Right atrium auricular region (tissue), 2 donors: Measurements from ENCODE around the gene KDM2B. TPM values are rescaled to one million over a fixed set of nuclear protein-coding genes. Genes with fewer than 3 reads are reported as not detected.

Experiments used
- DNase-seq: peaks from one replicate; pipeline ENCODE4 v3.0.0-alpha.2; 2019; ENCODE audit warnings: low spot score
- H3K27ac ChIP-seq, 2 donors: fragments of 200-600 bp; sonication (generic); 1 replicate in 1 of 2; 2 replicates in 1 of 2; pipeline ENCODE4 v1.5.1; 2016 to 2019
- H3K27me3 ChIP-seq, 2 donors: fragments of 200-600 bp; sonication (generic); one replicate each; pipeline versions ENCODE4 v1.5.1 to v1.6.0; 2017 to 2019
- H3K36me3 ChIP-seq: fragments of 200-600 bp; sonication (generic); one replicate; pipeline ENCODE4 v1.5.1; 2016
- H3K4me1 ChIP-seq, 2 donors: fragments of 200-600 bp; sonication (generic); one replicate each; pipeline versions ENCODE4 v1.5.1 to v1.6.0; 2017 to 2019
- H3K4me3 ChIP-seq, 2 donors: fragments of 200-600 bp; sonication (generic); 1 replicate in 1 of 2; 2 replicates in 1 of 2; pipeline ENCODE4 v1.5.1; 2017 to 2019; ENCODE audit warnings: mild to moderate bottlenecking in 1 of 2, moderate library complexity in 1 of 2
- H3K9me3 ChIP-seq, 2 donors: fragments of 200-600 bp; sonication (generic); one replicate each; pipeline ENCODE4 v1.5.1; 2019
- total RNA-seq, 2 donors: library from RNA; depleted of rRNA; stranded (reverse); fragments of >200 nt; gene quantifications; one replicate each; pipeline ENCODE4 v1.1.0, GENCODE V29; 2016
- TF ChIP-seq, protein P1 (sequence below), 2 donors: fragments of 200-600 bp; sonication (generic); IDR thresholded peaks; one replicate each; pipeline ENCODE4 v1.5.1; 2019; ENCODE audit warnings: antibody characterized with exemption in 2 of 2

The KDM2B gene
- total RNA-seq, 2 donors from 2014 or later = 9.5 to 10.8 TPM

DNA sequence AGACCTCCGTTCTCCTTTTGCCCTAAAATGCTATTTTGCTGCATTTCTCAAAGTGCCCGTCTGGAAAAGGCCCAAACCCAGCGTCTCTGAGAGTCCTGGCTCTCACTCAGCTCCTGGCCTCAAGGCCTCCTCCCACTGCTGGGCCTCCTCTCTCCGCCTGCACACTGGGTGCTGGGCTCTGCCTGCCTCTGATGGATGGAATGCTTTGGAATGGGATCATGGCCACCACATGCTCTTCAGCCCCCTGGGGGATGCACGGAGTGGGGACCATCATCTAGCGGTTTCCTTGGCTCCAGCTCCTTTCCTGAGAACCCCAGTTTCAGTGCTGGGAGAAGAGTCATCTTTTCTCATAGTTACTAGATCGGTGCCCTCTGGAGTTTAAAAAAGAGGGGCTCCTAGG, 65.2 kb downstream of the KDM2B start:
- no peaks in the 10 kb centered on the region for H3K36me3 ChIP-seq

DNA sequence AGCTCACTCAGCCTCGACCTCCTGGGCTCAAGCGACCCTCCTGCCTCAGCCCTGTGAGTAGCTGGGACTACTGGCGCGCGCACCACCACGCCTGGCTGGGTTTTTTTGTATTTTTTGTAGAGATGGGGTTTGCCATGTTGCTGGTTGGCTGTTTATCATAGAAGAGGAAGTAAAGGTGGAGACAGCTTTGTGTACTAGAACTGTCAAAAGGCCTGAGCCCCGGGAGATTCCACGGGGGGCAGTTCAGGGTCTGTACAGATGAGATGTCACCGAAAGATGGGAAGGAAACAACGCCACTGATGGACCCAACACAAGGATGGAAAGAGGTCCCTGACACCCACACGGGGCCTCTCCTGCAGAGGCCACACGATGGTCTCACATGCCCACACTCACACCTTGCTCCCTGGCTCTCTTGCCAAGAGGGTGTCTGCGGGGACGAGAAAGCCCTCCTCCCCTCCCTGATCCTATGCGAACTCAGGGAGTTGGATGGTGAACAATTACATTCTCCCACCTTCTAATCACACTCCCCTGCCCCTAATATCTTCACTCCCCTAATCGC, 66.6 kb downstream of the KDM2B start:
- Histone ChIP-seq H3K4me1 (no peaks in the 10 kb centered on the region), H3K4me3 (no peak overlapping the region), H3K27me3 (no peaks in the 10 kb centered on the region), H3K36me3 (peaks cover 6% of the 10 kb centered on the region), H3K9me3 (no peaks in the 10 kb centered on the region), H3K27ac (no peak overlapping the region)
- TF ChIP-seq, protein P1, sequence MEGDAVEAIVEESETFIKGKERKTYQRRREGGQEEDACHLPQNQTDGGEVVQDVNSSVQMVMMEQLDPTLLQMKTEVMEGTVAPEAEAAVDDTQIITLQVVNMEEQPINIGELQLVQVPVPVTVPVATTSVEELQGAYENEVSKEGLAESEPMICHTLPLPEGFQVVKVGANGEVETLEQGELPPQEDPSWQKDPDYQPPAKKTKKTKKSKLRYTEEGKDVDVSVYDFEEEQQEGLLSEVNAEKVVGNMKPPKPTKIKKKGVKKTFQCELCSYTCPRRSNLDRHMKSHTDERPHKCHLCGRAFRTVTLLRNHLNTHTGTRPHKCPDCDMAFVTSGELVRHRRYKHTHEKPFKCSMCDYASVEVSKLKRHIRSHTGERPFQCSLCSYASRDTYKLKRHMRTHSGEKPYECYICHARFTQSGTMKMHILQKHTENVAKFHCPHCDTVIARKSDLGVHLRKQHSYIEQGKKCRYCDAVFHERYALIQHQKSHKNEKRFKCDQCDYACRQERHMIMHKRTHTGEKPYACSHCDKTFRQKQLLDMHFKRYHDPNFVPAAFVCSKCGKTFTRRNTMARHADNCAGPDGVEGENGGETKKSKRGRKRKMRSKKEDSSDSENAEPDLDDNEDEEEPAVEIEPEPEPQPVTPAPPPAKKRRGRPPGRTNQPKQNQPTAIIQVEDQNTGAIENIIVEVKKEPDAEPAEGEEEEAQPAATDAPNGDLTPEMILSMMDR (IDR thresholded peaks at IDR 0.05) = no peak
- DNase-seq = no peak

More for the DNA sequence above, 65.2 kb downstream of the KDM2B start:
- H3K27ac ChIP-seq = no peak overlapping the region
- no peaks in the 10 kb centered on the region for H3K27me3 ChIP-seq
- no peaks in the 10 kb centered on the region for H3K9me3 ChIP-seq
- peaks cover 0 to 2% of the 10 kb centered on the region in 2 donors for H3K4me1 ChIP-seq
- no peak overlapping the region for H3K4me3 ChIP-seq
- no peak for DNase-seq
- TF ChIP-seq, protein P1 (IDR thresholded peaks at IDR 0.05) = no peak

DNA sequence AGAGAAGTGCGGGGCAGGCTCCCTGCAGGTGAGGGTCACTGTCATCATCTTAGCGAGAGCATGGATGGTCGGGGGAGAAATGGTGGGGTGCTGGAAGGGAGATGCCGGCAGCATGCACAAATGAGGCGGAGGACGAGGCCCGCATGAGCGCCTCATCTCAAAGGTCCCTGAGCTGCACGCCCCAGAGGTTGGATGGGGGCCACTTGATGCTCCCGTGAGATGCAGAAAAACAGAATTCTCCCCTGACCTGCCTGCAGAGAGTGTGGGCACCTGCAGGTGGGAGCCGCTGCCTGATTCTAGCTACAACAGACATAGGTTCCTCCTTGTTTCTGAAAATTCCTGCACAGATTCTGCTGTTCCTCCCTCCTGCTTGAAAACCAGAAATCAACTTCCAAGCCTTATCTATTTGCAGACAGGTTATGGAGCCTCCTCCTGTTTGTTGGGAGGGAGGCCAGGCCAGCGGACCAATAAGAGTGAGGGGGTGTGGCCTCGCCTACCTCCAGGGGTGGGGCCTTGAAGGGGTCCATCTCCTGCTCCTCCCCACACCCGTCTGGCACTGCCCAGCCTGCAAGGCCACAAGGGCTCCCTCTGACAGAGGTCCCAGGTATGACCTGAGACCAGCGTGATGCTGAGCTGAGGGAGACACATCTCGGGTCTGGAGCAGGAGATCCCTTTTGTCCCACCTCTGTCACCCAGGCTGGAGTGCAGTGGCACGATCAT, 67.2 kb downstream of the KDM2B start:
- no peaks in the 10 kb centered on the region for H3K27me3 ChIP-seq
- H3K36me3 ChIP-seq = peaks cover 13% of the 10 kb centered on the region
- H3K4me1 ChIP-seq = no peaks in the 10 kb centered on the region
- H3K4me3 ChIP-seq = no peak overlapping the region
- DNase-seq = no peak
- H3K9me3 ChIP-seq = no peaks in the 10 kb centered on the region
- TF ChIP-seq, protein P1 (IDR thresholded peaks at IDR 0.05) = no peak
- H3K27ac ChIP-seq = no peak overlapping the region

DNA sequence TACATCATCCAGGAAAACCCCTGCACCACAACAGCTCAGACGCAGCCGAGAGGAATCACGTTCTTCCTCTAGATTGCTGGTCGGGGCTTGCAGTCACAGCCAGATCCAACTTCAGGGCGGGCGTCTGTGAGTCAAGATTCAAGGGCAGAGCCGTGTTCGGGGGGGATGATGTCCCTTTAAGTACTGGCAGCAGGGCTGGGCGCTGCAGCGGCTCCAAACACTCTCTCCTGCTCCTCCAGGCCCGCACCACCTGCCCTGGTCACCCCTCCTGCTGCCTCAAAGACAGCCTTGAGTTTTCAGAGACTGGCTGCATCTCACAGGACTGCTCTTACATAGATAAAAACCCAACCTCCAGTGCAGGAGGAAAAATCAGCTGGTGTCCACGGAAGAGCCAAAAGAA, 68.3 kb downstream of the KDM2B start:
- H3K27ac ChIP-seq = no peak overlapping the region
- DNase-seq = no peak
- TF ChIP-seq, protein P1 (IDR thresholded peaks at IDR 0.05) = no peak
- H3K36me3 ChIP-seq = peaks cover 16% of the 10 kb centered on the region
- H3K9me3 ChIP-seq = no peaks in the 10 kb centered on the region
- no peak overlapping the region for H3K4me3 ChIP-seq
- no peaks in the 10 kb centered on the region for H3K27me3 ChIP-seq
- no peaks in the 10 kb centered on the region for H3K4me1 ChIP-seq

DNA sequence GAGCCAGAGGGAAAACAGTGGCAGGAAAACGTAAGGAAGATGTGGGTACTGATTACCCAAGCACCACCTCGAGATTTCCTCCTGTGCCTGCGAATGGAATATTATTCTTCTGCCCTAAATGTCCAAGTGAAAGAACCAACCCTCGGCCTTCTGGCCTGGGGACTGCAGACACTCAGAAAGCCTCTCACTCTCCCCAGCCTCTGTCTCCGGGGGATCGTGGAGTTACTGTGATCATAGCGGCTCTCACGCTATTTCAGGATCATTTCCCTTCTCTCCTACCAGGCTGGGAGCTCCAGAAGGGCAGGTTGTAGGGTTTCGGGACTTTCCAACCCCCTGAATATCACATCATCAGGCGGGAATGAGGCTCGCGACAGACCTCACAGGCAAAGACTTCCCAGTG, 68.9 kb downstream of the KDM2B start:
- H3K9me3 ChIP-seq = no peaks in the 10 kb centered on the region
- no peaks in the 10 kb centered on the region for H3K4me1 ChIP-seq
- H3K27me3 ChIP-seq = no peaks in the 10 kb centered on the region
- no peak overlapping the region for H3K27ac ChIP-seq
- DNase-seq = no peak
- no peak overlapping the region for H3K4me3 ChIP-seq
- TF ChIP-seq, protein P1 (IDR thresholded peaks at IDR 0.05) = no peak
- peaks cover 16% of the 10 kb centered on the region for H3K36me3 ChIP-seq
